T47D (cell line): ENCODE data around the gene PHF3.
"Not testable (repeated sequence)": the region's sequence is repeated elsewhere in the genome, so short reads cannot be mapped to it uniquely, and the experiment has no call there.

Experiments used
- DNase-seq, 2 experiments: peaks; one replicate each; pipeline versions ENCODE4 v3.0.0 to v3.0.0-alpha.2; 2011 to 2012; ENCODE audit warnings: low read depth in 1 of 2, low spot score in 1 of 2
- JUND ChIP-seq: IDR thresholded peaks from 2 replicates; pipeline ENCODE4 v1.6.1; 2012; ENCODE audit warnings: low read depth
- in situ Hi-C: cut with HindIII; loops from 2 replicates; pipeline ENCODE4 v1.10.0; 2016; ENCODE audit warnings: low sequenced_read_pairs, low pct_unique_long_range_greater_than_20kb

The PHF3 gene

DNA sequence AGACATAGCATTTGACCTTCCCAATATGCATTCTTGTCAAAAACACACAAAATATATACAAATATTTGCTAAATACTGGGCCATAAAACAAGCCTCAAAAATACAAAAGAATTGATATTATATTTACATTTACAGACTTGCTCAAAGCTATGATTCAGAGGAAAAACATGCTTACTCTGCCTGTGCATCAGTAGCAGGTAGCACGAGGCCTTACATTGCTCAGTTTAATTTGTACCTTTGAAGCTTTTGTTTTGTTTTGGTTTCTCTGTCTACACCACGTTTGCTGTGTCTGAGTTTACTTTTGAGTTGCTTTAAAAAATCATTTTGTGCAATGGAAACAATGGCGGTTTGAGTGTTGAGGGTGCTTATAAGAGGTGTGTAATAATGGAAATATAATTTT lies 99.3 kb downstream of the PHF3 start:
- no peak for TF ChIP-seq JUND

DNA sequence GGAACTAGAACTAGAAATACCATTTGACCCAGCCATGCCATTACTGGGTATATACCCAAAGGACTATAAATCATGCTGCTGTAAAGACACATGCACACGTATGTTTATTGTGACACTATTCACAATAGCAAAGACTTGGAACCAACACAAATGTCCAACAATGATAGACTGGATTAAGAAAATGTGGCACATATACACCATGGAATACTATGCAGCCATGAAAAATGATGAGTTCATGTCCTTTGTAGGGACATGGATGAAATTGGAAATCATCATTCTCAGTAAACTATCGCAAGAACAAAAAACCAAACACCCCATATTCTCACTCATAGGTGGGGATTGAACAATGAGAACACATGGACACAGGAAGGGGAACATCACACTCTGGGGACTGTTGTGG lies 102.6 kb downstream of the PHF3 start:
- DNase-seq, in situ Hi-C loops: not testable (repeated sequence)

More for the DNA sequence above, 99.3 kb downstream of the PHF3 start:
- DNase-seq = no peak
- in situ Hi-C loops = no loop called here

DNA sequence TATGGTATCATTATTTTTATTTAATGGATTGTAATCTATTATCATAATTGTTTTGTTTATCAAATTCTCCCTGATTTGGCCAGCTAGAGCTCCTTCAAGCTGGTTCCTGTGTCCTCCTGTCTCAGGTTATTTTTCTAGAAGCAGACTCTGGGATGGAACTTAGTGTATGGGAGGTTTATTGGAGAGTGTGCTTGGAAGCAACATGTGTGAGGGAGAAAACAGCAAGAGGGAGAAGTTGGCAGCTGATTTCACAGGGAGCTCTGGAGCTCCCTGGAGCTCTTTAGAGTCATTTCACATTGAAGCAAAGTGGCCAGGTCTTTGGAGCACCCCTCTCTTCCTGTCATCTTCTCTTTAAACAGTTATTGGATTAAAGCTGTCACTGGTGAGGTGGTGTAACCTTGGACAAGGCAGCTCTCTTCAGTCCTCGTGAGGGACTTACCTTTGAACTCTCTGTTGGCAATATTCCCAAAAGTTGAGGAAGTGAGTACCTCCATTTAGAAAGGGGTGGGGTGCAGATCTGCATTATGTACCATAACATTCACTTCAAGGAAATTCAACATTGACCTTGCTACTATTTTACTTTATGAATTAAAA lies 103.6 kb downstream of the PHF3 start:
- DNase-seq = no peak
- no peak for TF ChIP-seq JUND
- in situ Hi-C loops = no loop called here

DNA sequence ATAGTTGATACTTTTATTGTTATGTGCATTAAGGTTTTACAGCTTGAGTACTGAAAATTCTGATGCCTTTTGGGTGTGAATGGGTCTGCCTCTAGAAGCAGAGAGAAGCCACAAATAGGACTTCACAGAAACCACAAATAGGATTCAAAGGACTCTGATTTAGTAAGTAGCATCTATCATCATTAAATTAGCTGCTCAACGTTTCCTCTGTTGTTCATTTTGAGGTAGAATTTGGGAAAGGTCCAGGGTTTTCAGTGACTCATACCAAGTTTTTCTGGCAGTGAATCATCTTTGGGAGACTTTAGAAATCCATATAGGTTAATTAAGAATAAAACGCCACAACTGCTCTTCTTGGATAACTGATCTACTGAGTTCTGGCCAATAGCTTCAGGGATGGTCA lies 105.1 kb downstream of the PHF3 start:
- no peak for TF ChIP-seq JUND
- in situ Hi-C loops = no loop called here
- no peak for DNase-seq

DNA sequence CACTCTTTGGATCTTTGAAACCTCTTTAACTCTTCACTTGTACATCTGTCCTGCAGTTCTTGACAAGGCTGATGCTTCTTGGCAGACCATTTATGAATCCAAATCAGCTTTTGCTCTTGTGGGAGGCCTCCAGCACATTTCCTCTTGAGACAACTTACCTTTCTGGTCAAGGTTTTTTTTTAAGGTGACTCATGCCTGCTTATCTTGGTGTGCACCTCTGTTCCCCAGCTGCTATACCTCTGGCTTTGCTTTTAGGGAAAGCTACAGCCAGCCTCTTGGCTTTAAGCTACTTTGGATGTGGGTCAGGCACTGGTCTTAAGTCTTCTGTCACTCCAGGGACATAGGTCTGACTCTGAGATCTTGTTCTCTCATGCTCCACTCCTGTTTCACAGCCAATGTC lies 106.5 kb downstream of the PHF3 start:
- TF ChIP-seq JUND = no peak
- DNase-seq = no peak
- in situ Hi-C loops = no loop called here

DNA sequence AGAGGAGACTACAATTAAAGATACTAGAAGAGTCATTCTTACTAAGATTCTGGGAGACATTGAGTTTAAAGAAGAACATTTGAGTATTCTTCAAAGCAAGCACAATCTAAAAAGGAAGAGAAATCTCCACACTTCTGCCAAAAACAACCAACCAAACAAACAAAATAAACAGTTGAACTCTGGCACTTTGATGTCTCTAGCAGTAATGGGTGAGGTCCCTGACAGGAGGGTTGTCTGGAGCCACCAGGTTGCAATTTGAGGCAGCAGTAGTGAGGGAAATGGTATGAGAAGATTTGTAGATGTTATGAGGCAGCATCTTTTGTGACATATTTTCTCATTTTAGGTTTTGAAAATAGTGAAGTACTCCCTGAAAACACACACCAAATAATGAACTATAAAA lies 108.1 kb downstream of the PHF3 start:
- TF ChIP-seq JUND = no peak

DNA sequence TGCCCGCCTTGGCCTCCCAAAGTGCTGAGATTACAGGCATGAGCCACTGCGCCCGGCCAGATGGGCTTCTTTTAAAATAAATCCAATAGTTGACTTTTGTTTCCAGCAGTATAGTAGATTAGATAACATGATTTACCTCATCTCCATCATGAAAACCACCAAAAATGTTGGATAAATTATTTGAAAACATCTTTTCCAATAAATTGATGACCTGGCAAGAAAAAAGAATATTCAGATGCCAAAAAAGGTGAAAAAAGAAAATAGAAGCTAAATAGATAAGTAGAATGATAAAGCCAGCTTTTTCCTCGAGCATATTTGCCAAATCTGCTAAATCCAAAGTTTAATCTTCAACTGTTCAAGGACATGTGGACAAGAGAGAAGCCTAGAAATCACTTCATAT lies 109.2 kb downstream of the PHF3 start:
- in situ Hi-C loops = no loop called here
- DNase-seq = no peak
- TF ChIP-seq JUND = no peak

More for the DNA sequence above, 108.1 kb downstream of the PHF3 start:
- in situ Hi-C loops = no loop called here
- DNase-seq = no peak

DNA sequence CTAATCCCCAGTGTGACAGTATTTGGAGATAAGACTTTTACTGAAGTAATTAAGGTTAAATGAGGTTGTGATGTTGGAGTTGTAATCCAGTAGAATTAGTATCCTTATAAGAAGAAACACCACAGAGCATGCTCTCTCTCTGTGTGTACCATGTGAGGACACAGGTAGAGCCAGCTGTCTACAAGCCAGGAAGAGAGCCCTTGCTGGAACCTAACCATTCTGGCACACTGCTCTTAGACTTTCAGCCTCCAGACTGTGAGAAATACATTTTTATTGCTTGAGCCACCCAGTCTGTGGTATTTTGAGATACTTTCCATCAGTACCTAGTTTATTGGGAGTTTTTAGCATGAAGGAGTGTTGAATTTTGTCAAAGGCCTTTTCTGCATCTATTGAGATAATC lies 110.2 kb downstream of the PHF3 start:
- in situ Hi-C loops = no loop called here
- DNase-seq = no peak
- TF ChIP-seq JUND = no peak

DNA sequence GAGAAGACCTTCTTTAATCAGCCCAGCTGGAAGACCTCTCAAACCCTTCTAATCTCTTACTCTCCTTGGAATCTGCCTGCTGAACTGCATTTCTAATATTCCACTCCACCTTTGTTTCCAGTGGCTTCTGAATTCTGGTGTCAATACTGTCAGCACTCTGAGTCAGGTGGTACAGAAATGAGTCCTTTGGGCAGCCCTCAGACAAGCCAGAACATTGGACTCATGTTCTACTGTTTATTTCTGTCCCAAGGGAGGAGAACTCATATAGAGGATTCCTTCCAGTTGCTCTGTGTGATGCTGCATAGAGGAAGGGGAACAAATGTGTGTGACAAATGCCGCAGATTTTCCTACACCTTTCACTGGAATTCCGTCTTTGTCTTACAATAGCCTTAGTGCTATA lies 114.8 kb downstream of the PHF3 start:
- no peak for TF ChIP-seq JUND
- DNase-seq = no peak
- in situ Hi-C loops = no loop called here

DNA sequence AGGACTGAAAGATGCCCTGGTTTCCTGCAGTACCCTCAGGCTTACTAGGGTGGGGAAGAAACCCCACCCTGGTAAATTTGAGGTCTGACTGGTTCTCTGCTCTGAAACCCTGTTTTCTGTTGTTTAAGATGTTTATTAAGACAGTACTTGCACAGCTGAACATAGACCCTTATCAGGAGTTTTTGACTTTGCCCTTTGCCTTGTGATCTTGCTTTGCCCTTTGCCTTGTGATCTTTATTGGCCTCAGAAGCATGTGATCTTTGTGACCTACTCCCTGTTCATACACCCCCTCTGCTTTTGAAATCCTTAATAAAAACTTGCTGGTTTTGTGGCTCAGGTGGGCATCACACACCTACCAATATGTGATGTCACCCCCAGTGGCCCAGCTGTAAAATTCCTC lies 121.7 kb downstream of the PHF3 start:
- DNase-seq, in situ Hi-C loops: not testable (repeated sequence)

DNA sequence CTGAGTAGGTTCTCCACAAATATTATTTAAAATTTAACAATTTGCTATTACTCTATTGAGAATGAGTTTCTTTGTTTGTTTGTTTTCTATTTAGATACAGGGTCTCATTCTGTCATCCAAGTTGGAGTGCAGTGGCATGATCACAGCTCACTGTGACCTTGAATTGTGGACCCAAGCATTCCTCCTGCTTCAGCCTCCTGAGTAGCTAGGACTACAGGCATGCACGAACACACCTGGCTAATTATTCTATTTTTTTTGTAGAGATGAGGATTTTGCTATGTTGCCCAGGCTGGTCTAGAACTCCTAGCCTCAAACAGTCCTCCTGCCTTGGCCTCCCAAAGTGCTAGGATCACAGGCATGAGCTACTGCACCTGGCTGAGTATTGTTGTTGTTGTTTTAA lies 122.2 kb downstream of the PHF3 start:
- TF ChIP-seq JUND = no peak
- in situ Hi-C loops = no loop called here

DNA sequence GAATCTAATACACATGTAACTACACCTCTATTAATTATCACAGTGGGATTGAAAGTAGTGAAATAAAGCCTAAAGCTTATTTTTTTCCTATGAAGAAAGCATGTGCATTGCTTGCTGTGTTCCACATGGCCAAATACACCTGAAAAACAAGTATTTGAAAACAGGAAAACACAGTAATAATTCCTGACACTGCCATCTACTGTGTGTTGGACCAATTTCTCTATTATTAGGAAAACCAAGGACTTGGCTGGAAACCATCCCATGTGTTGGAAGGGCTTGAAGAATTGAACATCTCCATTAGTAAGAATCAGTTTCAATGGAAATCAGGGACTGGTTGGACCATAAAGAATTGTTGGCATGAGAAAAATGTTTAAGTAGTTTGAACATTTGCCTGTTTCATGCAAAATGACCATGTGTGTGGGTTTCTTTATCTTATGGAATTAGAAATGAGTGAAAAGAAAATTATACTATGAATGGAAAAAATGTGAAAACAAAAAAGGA lies 124.1 kb downstream of the PHF3 start:
- DNase-seq = peak in 1 of 2 experiments; percentile 13
- in situ Hi-C loops = no loop called here
- TF ChIP-seq JUND = no peak

More for the DNA sequence above, 122.2 kb downstream of the PHF3 start:
- DNase-seq = no peak

DNA sequence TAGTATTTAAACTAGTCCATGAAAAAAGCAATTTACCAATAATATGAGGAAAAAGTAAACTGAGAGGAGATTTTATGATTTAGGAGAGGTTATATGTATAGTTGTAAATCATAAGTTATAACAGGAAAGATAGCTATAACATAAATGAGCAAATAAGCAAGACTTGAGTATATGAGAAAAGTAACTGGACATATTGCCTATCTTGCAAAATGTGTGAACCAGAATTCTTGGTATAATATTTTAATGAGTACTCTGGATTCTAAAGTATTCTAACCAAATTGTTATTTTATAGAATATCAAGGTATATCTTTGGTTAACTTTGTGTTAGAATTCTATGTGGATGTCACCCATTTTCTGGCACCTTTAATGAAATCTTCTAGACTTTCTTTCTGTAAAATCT lies 124.6 kb downstream of the PHF3 start:
- no peak for TF ChIP-seq JUND
- in situ Hi-C loops = no loop called here
- no peak for DNase-seq

DNA sequence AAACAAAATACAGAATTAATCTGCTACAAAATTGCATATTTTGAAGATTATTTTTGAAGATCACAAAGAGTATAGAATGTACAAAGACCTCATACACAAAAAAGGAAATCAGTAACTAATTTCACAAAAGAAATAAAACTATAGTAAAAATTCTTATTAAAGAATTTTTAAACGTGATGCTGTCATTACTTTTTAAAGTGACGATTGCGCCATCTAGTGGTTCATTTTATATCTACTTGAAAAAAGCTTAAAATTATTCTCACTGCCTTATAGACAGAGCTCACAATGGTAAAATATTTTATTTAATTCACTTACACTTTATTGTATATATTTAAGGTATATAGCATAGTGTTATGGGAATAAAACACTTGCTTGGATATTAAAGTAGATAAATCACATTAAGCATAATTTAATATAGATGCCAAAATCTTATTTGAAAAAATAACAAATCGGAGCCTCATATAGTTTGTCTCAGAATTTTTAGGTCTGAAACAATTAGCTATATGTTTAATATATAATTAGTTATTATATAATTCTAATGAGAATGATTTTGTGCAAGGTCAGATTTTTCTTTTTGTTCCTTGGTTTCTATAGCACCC lies 128.8 kb downstream of the PHF3 start:
- in situ Hi-C loops = no loop called here
- no peak for TF ChIP-seq JUND

More for the DNA sequence above, 128.8 kb downstream of the PHF3 start:
- DNase-seq = peak in 1 of 2 experiments; percentile 66
